NCI-H748 treated with DMSO at 0.1 percent for 48 hours (cell line): Measurements from ENCODE around the gene TOM1L1.

Experiments used
- DNase-seq: peaks from one replicate; lab custom pipeline; 2025; lab: John Stamatoyannopoulos, UW

The TOM1L1 gene

GRCh38 chr17:54898576-54898975, 2.1 kb upstream of the TOM1L1 start:
- no peak for DNase-seq

GRCh38 chr17:54899201-54899600, 1.5 kb upstream of the TOM1L1 start:
- no peak for DNase-seq

GRCh38 chr17:54899721-54900456, 763 bp upstream of the TOM1L1 start:
- peak; percentile 18 for DNase-seq

GRCh38 chr17:54901230-54901822, 674 bp downstream of the TOM1L1 start:
- no peak for DNase-seq

- no peak for DNase-seq
Measured at GRCh38 chr17:54902017-54902416, 1.4 kb downstream of the TOM1L1 start.

- no peak for DNase-seq
Measured at GRCh38 chr17:54902611-54903010, 2.0 kb downstream of the TOM1L1 start.

GRCh38 chr17:54903375-54903774, 2.7 kb downstream of the TOM1L1 start:
- no peak for DNase-seq

GRCh38 chr17:54906683-54907082, 6.0 kb downstream of the TOM1L1 start:
- no peak for DNase-seq

- no peak for DNase-seq
Measured at GRCh38 chr17:54907376-54907775, 6.7 kb downstream of the TOM1L1 start.

GRCh38 chr17:54909766-54910165, 9.1 kb downstream of the TOM1L1 start:
- DNase-seq, result no peak

GRCh38 chr17:54916721-54917120, 16.1 kb downstream of the TOM1L1 start:
- DNase-seq, result no peak

- DNase-seq, result no peak
Measured at GRCh38 chr17:54919425-54919824, 18.8 kb downstream of the TOM1L1 start.

- DNase-seq, result no peak
Measured at GRCh38 chr17:54920819-54921218, 20.2 kb downstream of the TOM1L1 start.

GRCh38 chr17:54924405-54924804, 23.8 kb downstream of the TOM1L1 start:
- DNase-seq, result no peak

GRCh38 chr17:54927525-54927924, 26.9 kb downstream of the TOM1L1 start:
- DNase-seq, result no peak

- no peak for DNase-seq
Measured at GRCh38 chr17:54932711-54933110, 32.1 kb downstream of the TOM1L1 start.

GRCh38 chr17:54933921-54934320, 33.3 kb downstream of the TOM1L1 start:
- no peak for DNase-seq

GRCh38 chr17:54935471-54935870, 34.8 kb downstream of the TOM1L1 start:
- DNase-seq, result no peak

GRCh38 chr17:54937018-54937417, 36.4 kb downstream of the TOM1L1 start:
- no peak for DNase-seq

GRCh38 chr17:54937426-54937825, 36.8 kb downstream of the TOM1L1 start:
- DNase-seq, result no peak

- no peak for DNase-seq
Measured at GRCh38 chr17:54941285-54941684, 40.6 kb downstream of the TOM1L1 start.

- no peak for DNase-seq
Measured at GRCh38 chr17:54944796-54945195, 44.1 kb downstream of the TOM1L1 start.

GRCh38 chr17:54945231-54945630, 44.6 kb downstream of the TOM1L1 start:
- no peak for DNase-seq

- no peak for DNase-seq
Measured at GRCh38 chr17:54945671-54946070, 45.0 kb downstream of the TOM1L1 start.
